Activated CD4-positive, alpha-beta T cell treated with anti-CD3 and anti-CD28 coated beads, Interleukin-10, Interleukin-2, amounts not matched to agents 100 ng/mL and 50 ng/mL, durations not matched to agents 16 hours and 8 hours (primary cell): ENCODE measurements around the gene CACNB4.
"Not testable (repeated sequence)": the region's sequence is repeated elsewhere in the genome, so short reads cannot be mapped to it uniquely, and the experiment has no call there.

ENCODE experiments used
- DNase-seq: peaks from one replicate; pipeline ENCODE4 v3.0.0-alpha.2; 2020

Gene CACNB4

GRCh38 chr2:151973013-151973900, 125.6 kb downstream of the CACNB4 start:
- no peak for DNase-seq

DNA sequence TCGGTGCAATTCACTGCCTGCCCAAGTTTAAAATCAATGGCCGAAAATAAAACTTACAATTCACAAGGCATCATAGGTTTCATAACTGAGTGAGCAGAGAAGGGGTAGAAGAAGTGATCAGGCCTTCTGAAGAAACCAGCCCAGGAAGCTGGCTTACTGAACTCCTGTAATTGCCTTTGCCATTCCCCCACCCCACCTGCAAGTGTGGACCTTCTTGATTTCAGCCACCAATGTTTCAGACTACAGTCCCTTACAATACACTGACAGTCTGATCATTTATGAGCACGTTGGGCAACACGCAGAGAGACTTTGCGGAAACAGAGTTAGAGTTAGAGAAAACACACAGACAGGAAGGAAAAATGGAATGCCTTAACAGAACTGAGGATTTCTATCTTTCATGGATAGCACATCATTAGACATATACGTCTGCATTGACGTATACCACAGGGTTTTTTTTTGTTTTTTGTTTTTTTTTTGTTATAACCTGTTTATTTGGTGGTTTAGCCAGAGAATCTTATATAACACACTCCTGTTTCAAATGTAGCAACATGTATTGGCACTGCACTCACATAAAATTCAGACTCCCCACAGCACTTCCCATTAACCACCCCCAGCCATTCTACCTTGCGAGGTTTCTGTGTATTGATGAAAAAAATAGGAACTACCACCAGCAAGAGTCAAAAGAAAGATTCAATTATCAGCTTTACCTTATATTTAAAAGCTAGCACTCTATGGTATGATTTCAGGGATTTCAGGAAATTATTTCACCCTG, 126.4 kb downstream of the CACNB4 start:
- DNase-seq, result no peak

DNA sequence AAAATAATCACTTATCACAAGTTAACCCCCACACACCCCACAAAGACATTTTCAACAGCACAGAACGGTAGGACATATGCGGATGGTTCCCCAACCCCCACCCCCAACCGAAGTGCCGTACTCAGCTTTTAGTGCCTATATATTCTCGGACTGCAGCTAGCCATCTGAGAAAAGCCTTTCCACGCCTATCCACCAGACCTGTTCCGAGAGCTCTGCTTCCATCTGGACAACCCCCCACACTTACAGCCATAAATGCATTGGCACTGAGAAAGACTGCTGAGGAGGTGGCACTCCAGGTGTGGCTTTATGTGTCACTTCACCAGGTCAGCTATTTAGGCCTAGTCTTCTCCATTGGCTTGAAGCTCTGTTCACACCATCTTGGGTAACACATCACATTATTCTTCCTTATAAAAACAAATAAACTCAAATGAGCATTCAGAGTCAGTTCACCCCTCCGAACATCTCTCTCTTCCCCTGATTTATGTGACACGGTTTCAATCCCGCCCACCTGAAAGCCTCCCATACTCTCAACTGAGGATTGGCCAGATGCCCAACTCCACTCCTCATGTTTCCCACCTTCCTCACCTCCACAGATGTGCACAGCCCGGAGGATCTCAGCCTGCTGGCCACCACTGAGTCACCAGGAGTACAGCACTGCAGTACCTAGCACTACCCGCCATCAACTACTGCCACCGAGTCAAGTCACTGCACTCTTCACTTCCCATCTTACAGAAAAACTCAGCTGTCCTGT, 127.4 kb downstream of the CACNB4 start:
- DNase-seq, result no peak

GRCh38 chr2:151968770-151969470, 129.9 kb downstream of the CACNB4 start:
- no peak for DNase-seq

DNA sequence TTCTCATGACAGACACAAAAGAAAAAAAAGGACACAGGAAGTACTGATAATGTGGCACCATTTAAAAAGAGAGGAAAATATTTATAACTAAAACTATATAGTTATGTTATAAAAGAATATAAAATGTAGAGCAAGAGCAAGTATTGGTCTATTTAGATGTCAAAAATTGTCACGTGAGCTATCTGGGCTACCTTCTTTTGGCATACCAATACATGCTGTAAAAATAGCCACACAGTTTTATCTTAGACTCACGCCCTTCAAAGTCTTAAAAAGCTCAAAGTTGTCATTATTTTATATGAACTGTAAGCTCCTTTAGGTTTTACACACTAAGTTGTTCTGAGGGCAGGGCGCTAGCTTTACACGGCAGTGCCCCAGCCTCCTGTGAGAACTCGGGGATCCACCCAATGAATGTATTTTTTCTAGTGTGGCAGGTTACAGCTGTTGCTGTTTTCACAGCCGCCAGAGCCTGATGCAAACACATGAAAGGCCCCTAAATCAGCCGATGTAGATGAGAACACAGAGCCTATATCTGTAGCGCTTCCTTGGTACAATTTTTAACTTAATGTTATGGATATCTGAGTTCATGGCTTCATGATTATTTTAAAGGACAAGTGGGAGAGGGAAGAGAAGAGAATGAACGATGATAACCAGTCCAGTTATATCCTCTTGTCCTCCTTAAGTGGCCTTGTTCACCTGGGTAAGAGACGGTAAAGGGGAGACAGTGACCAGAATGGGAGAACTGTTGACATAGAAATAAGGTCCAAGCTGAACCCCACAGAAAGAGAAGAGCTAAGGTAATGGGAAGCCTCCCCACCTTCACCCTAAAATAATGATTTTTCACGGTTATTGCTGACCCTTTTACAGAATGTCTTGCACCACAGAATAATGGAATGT, 130.8 kb downstream of the CACNB4 start:
- DNase-seq, result no peak

DNA sequence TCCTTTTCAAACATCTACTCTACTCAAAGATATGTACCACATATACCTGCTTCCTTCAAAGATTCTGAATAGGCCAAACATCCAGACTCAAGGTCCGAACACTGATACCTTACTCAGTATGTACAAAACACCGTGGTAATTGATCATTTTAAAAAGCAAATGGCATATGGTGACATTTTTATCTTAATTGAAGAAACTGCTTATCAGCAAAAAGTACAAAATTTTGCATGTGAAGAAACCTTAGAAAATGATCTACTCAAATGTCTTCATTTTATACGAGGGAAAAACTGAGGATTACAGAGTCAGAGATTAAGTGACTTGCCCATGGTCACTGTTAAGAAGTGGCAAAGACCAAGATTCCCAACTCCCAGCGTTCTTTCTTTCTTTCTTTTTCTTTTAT, 133.0 kb downstream of the CACNB4 start:
- DNase-seq, result no peak

DNA sequence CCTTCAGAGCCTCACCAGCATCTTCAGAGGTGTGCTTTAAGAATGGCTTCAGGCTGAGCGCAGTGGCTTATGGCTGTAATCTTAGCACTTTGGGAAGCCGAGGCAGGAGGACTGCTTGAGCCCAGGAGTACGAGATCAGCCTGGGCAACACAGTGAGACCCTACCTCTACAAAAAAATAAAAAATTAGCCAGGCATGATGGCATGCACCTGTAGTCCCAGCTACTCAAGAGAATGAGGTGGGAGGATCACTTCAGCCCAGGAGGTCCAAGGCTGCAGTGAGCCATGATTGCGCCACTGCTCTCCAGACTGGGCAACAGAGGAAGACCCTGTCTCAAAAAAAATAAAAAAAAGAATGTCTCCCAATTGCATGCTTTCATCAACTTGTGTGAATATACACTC, 137.3 kb downstream of the CACNB4 start:
- DNase-seq, result no peak

DNA sequence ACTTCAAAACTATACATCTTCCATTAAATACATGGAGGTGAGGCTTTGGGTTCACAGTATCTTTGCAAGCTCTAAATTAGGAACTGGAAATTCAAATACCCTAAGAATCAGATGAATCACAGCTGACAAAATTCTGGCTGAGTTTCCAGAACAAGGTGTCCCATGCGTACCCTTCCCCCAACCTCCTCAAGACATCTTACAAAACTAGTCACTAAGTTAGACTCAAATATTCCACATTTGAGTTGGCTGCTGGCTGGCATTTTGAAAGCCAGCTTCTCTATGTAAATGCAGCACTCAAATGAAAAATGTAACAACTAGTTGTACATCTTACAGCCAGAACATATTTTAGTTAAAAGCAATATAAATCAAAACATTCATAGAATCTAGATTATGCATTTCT, 139.6 kb downstream of the CACNB4 start:
- DNase-seq, result no peak

DNA sequence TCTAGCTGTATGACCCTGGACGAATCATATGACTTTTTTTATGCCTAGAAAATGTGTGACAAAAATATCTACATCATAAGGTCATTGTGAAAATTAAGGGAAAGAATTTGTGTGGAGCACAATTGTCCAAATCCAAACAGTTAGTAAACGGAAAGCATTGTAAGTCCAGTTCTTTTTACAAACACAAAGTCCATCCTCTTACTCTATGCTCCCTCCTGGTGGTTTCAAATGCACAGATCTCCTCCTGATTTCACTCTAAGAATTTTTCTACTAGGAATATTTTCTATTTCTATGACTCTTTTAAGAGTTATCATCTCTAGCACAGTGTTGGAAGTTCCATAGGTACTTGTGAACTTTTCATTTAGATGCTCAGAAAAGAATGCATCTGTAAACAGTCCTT, 145.4 kb downstream of the CACNB4 start:
- no peak for DNase-seq

- no peak for DNase-seq
These were observed 146.0 kb downstream of the CACNB4 start for GRCh38 chr2:151952691-151953456.

GRCh38 chr2:151947813-151948165, 151.1 kb downstream of the CACNB4 start:
- no peak for DNase-seq

DNA sequence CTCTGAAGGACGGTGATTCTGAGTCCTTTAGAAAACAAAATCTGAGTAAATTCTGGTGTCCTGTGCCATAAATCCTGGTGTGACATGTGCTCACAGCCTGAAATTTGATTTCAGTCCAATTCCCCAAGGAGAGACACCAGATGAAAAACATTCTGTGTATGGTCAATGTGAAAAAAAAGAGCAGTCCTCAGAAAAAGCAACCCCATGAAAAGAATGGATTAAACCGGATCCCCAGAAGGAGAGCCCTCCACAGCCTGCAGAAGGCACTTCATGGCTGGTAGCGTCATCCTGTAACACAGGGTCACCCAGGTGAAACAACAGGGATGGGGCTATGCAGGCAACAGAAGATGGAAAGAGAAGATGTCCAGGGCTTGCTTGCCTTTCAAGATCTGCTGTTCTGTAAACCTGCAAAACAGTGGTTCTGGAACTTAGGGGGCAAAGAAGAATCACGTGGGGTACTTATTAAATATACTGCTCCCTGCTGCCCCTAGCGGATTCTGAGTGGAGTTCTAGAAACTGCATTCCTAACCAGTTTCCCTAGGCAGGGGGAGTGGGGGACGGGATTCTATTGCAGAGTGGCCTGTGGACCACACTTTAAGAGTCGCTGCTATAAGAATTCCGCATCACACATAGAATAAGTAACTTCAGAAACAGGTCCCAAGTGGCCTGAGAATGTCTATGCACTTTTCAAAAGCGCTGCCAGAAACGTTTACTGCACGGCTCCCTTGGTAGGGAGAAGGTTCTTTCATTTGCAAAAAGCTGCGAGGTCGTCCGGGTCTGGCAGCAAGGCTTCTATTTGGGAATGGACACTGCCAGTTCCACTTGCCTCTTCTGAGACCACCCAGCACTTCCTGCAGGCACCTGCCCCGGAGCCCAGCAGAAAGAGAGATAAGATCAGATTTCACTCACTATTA, 151.7 kb downstream of the CACNB4 start:
- peak; percentile 16 for DNase-seq

GRCh38 chr2:151946250-151946884, 152.5 kb downstream of the CACNB4 start:
- DNase-seq, result no peak

DNA sequence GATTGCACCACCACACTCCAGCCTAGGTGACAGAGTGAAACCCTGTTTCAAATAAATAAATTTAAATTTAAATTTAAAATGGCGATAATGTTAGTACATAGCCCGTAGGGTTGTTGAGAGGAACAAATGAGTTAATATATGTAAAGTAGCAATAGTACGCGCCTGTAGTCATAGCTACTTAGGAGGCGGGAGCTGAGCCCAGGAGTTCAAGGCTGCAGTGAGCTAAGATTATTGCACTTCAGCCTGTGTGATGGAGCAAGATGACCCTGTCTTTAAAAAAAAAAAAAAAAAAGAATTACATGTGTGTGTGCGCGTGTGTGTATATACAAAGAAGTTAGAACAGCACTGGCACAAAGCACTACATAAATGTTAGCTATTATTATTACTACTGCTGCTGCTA, 153.2 kb downstream of the CACNB4 start:
- no peak for DNase-seq

DNA sequence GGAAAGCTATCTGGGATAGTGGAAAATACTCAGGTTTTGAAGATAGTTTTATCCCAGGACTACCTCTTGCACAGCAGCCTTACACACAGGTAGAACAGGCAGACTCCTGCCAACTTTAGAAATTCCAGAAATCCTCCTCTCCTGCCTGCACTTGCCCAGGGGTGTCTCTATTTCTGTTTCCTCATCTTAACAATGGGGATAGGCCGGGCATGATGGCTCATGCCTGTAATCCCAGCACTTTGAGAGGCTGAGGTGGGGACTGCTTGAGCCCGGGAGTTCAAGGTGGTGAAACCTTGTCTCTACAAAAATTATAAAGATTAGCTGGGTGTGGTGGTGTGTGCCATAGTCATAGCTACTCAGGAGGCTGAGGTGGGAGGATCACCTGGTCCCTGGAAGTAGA, 153.7 kb downstream of the CACNB4 start:
- DNase-seq, result no peak

GRCh38 chr2:151943461-151943860, 155.4 kb downstream of the CACNB4 start:
- DNase-seq, result no peak

DNA sequence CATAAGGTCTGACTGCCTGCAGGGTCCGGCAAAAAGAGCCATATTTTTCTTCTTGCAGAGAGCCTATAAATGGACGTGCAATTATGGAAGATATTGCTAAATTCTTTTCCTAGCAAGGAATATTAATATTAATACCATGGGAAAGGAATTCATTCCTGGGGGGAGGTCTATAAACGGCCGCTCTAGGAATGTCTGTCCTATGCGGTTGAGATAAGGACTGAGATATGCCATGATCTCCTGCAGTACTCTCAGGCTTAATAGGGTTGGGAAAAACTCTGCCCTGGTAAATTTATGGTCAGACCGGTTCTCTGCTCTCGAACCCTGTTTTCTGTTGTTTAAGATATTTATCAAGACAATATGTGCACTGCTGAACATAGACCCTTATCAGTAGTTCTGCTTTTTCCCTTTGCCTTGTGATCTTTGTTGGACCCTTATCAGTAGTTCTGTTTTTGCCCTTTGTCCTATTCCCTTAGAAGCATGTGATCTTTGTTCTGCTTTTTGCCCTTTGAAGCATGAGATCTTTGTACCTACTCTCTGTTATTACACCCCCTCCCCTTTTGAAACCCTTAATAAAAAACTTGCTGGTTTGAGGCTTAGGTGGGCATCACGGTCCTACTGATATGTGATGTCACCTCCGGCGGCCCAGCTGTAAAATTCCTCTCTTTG, 156.2 kb downstream of the CACNB4 start:
- DNase-seq, result not testable (repeated sequence)

- no peak for DNase-seq
These were observed 160.9 kb downstream of the CACNB4 start for GRCh38 chr2:151937966-151938365.

GRCh38 chr2:151936626-151937025, 162.2 kb downstream of the CACNB4 start:
- no peak for DNase-seq
